BJ (cell line): ENCODE data around the gene MCOLN3. TPM values are rescaled to one million over a fixed set of nuclear protein-coding genes. Genes with fewer than 3 reads are reported as not detected.

Experiments used
- CTCF ChIA-PET: fragments of 350-600 bp; formaldehyde crosslinking; extraction: SDS; loops from one replicate; lab custom pipeline; 2021; ENCODE audit warnings: antibody characterized with exemption, inconsistent platforms; lab: Yijun Ruan, JAX
- POLR2A ChIA-PET: fragments of 300-600 bp; sonication (Branson Sonifier 250); formaldehyde crosslinking; extraction: SDS; loops from one replicate; lab custom pipeline; 2021; ENCODE audit warnings: antibody characterized with exemption; lab: Charles Lee
- DNase-seq: peaks from one replicate; pipeline ENCODE4 v3.0.0-alpha.2; 2011; ENCODE audit warnings: low read depth
- H3K27me3 ChIP-seq: 2 replicates; pipeline ENCODE4 v1.6.0; 2011; ENCODE audit warnings: low read length; ENCODE audit not compliant: control insufficient read depth, insufficient read depth
- H3K36me3 ChIP-seq: 2 replicates; pipeline ENCODE4 v1.5.1; 2011; ENCODE audit warnings: low read length; ENCODE audit not compliant: control insufficient read depth, insufficient read depth
- H3K4me3 ChIP-seq: 2 replicates; pipeline ENCODE4 v1.5.1; 2011; ENCODE audit warnings: low read depth, mild to moderate bottlenecking, control low read depth, low read length
- CTCF ChIP-seq: IDR thresholded peaks from 2 replicates; pipeline ENCODE4 v1.5.1; 2011; ENCODE audit warnings: low read depth, mild to moderate bottlenecking, control low read depth, inconsistent platforms, low read length, moderate library complexity; ENCODE audit not compliant: insufficient read depth
- polyA plus RNA-seq: library from polyadenylated mRNA; depleted of rRNA; stranded (reverse); fragments of >200 nt; gene quantifications from 2 replicates; pipeline ENCODE4 v1.2.3, GENCODE V29; 2011

MCOLN3 gene
- polyA plus RNA-seq, 1 experiment = 0.20 TPM

DNA sequence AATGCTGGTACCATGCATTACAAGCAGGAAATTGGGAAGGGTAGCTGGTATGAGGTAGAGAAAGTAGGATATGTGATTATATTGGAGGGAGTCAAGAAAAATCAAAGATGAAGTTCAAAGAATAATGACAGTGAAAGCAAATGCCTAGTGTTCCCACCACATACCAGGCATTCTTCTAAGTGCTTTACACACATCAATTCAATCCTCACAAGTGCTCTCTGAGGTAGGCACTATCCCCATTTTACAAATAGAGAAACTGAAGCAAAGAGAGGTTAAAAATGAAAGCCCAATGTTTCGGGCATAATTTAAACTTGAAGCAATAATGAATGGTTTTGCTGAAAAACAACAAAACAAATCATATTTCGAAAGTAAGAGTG, 40.1 kb upstream of the MCOLN3 start:
- POLR2A ChIA-PET = no interaction called here
- no peak for TF ChIP-seq CTCF
- CTCF ChIA-PET = no interaction called here
- Histone ChIP-seq H3K4me3 (no peak overlapping the region), H3K27me3 (no peaks in the 10 kb centered on the region), H3K36me3 (no peaks in the 10 kb centered on the region)
- DNase-seq = no peak

- Histone ChIP-seq H3K36me3 (no peaks in the 10 kb centered on the region), H3K4me3 (no peak overlapping the region), H3K27me3 (no peaks in the 10 kb centered on the region)
- no peak for TF ChIP-seq CTCF
- ChIA-PET CTCF (interaction anchor here (0.6 to 0.8 kb wide), 2 partner anchors 21 to 35 kb away, joined by 3 read pairs; no protein-coding TSS in a partner anchor), POLR2A (no interaction called here)
- no peak for DNase-seq
Measured at GRCh38 chr1:85087659-85088407, 39.5 kb upstream of the MCOLN3 start.

DNA sequence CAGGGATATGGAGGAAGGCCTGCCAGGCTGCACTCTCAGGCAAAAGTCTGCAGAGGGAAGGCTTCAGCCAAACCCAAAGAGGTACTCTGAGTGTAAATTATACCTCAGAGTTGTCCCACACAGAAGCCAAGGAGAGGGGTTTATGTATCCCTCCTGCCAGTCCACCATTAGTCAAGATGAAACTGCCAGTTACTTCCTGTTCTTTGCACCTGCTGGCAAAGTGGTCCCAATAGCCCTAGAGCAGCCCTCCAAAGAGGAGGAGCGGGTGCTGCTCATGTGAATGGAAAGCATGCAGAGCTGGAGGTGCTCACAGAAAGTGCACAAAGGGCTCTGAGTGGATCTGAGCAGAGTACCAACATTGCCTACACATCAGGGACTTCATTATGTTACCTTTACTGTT, 37.1 kb upstream of the MCOLN3 start:
- Histone ChIP-seq H3K27me3 (no peaks in the 10 kb centered on the region), H3K4me3 (no peak overlapping the region), H3K36me3 (no peaks in the 10 kb centered on the region)
- no peak for DNase-seq
- ChIA-PET POLR2A (no interaction called here), CTCF (interaction anchor here (1.1 to 1.4 kb wide), 3 partner anchors 10 to 172 kb away, joined by 3 to 5 read pairs (median 3); no protein-coding TSS in a partner anchor)
- no peak for TF ChIP-seq CTCF

DNA sequence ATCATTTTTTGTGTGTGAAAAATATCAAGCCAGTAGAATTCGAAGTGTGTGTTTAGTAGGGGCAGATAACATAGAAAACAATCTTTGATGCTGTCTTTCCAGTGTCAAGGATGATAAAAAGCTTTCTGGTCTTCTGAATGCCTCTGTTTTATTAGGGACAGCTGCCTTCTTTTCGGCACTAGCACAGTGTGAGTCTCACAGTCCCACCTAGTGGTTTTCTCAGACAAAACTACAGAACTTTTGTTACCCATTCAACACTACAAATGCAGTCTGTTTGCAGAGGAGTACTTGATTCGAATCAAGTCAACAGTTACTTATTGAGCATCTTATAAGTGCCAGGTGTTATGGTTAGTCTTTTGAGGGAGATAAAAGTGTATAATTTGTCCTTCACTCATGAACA, 30.6 kb upstream of the MCOLN3 start:
- Histone ChIP-seq H3K27me3 (no peaks in the 10 kb centered on the region), H3K36me3 (no peaks in the 10 kb centered on the region), H3K4me3 (no peak overlapping the region)
- ChIA-PET CTCF (interaction anchor here (0.6 to 2.0 kb wide), 6 partner anchors 15 to 181 kb away, joined by 3 to 10 read pairs (median 3); no protein-coding TSS in a partner anchor), POLR2A (no interaction called here)
- TF ChIP-seq CTCF = peak; percentile 35
- DNase-seq = no peak

DNA sequence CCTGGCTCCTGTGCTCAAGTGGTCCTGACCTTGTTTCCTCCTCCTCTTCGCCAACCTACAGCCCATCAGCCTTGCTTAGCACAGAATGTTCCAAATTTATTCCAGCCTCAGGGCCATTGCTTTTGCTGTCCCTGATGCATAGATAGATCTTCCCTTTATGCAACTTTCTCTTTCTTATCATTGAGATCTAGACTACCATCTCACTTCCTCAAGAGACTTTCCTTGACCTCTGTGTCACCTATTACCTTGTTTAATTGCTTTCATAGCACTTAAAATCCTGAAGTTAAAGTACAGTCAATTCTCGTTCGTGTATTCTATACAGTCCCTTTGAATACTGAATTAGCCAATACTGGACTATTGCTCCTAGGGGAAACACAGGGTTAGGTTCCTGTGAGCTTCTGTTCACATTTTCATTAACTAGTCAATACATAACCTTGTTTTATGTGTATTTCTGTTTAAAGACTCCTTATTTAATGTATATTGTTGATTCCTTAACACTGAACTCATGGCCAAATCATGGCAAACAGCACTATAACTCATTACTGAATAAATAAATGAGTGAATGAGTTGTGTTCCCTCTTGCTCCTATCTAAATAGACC, 26.2 kb upstream of the MCOLN3 start:
- POLR2A ChIA-PET = no interaction called here
- DNase-seq = no peak
- no peak for TF ChIP-seq CTCF
- H3K36me3 ChIP-seq = no peaks in the 10 kb centered on the region
- no peaks in the 10 kb centered on the region for H3K27me3 ChIP-seq
- CTCF ChIA-PET = no interaction called here
- H3K4me3 ChIP-seq = no peak overlapping the region
